ENCODE measurements around the gene DNAJB1.

DNA sequence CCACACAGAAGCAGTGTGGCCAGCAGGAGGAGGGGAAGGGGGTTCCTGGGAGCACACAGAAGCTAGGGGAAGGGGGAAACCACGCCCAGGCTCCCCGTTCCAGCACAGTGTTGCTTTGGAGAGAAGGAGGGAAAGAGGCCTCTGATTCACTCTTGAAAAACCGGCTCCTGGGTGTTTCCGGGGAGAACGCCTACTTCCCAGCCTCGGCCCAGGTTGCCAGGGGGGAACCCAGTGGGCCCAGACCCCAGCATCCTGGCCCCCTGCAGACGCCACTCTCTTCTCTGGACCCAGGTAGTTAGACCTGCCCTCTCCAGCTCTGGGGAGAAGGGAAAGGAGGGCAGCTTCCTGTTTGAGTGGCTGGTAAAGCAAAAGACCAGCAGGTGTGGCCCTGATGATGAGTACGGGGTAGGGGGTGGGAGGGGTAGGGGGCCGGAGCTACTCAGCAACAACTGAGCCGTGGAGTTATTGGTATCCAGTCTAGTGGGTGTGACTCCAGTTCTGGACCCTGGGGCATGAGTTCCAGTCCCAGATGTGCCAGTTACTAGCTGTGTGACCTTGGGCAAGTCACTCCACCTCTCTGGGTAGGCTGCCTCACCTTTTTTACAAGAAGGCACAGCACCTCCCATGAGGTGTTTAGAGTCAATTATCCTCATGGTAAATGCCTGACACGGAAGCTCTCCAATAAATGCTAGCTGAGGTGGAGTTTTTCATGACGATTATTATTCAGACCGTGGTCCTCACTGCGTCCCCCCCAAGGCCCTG is 23.1 kb downstream of the DNAJB1 start:
- TF ChIP-seq, protein P1, sequence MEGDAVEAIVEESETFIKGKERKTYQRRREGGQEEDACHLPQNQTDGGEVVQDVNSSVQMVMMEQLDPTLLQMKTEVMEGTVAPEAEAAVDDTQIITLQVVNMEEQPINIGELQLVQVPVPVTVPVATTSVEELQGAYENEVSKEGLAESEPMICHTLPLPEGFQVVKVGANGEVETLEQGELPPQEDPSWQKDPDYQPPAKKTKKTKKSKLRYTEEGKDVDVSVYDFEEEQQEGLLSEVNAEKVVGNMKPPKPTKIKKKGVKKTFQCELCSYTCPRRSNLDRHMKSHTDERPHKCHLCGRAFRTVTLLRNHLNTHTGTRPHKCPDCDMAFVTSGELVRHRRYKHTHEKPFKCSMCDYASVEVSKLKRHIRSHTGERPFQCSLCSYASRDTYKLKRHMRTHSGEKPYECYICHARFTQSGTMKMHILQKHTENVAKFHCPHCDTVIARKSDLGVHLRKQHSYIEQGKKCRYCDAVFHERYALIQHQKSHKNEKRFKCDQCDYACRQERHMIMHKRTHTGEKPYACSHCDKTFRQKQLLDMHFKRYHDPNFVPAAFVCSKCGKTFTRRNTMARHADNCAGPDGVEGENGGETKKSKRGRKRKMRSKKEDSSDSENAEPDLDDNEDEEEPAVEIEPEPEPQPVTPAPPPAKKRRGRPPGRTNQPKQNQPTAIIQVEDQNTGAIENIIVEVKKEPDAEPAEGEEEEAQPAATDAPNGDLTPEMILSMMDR (conservative IDR thresholded peaks at IDR 0.05; ENCODE audit: low read depth, low read length), result no peak
- TF ChIP-seq EZH2 (IDR thresholded peaks at IDR 0.05; ENCODE audit: borderline replicate concordance, low read depth, low read length, poor library complexity, severe bottlenecking), result no peak

All from A673 (cell line).